ENCODE data around the gene JKAMP.

- TF ChIP-seq CTCF (IDR thresholded peaks at IDR 0.05; ENCODE audit: low read depth, low read length) (no peak), EZH2phosphoT487 (IDR thresholded peaks at IDR 0.05; ENCODE audit: low read depth) (no peak)
Measured at GRCh38 chr14:59503256-59503655, 18.9 kb downstream of the JKAMP start.
